VCaP (cell line): Measurements from ENCODE around the gene CASP8AP2.

ENCODE experiments used
- H3K27ac ChIP-seq: fragments of 450-650 bp; 2 replicates; pipeline ENCODE4 v1.5.1; 2017
- CTCF ChIP-seq: fragments of 450-650 bp; conservative IDR thresholded peaks from 2 replicates; pipeline ENCODE4 v1.5.1; 2017; ENCODE audit warnings: mild to moderate bottlenecking, moderate library complexity

The CASP8AP2 gene

GRCh38 chr6:89789980-89790379, 39.7 kb upstream of the CASP8AP2 start:
- TF ChIP-seq CTCF, result no peak
- no peak overlapping the region for H3K27ac ChIP-seq

GRCh38 chr6:89790403-89790802, 39.3 kb upstream of the CASP8AP2 start:
- H3K27ac ChIP-seq, result no peak overlapping the region
- TF ChIP-seq CTCF, result no peak

GRCh38 chr6:89792881-89793280, 36.8 kb upstream of the CASP8AP2 start:
- TF ChIP-seq CTCF, result peak; percentile 71

GRCh38 chr6:89793586-89793985, 36.1 kb upstream of the CASP8AP2 start:
- no peak for TF ChIP-seq CTCF

More at GRCh38 chr6:89792881-89793280, 36.8 kb upstream of the CASP8AP2 start:
- H3K27ac ChIP-seq, result no peak overlapping the region

GRCh38 chr6:89794324-89794723, 35.4 kb upstream of the CASP8AP2 start:
- no peak overlapping the region for H3K27ac ChIP-seq
- TF ChIP-seq CTCF, result no peak

More at GRCh38 chr6:89793586-89793985, 36.1 kb upstream of the CASP8AP2 start:
- no peak overlapping the region for H3K27ac ChIP-seq

GRCh38 chr6:89797317-89797716, 32.4 kb upstream of the CASP8AP2 start:
- H3K27ac ChIP-seq, result no peak overlapping the region
- TF ChIP-seq CTCF, result no peak

GRCh38 chr6:89799096-89799495, 30.6 kb upstream of the CASP8AP2 start:
- no peak overlapping the region for H3K27ac ChIP-seq
- TF ChIP-seq CTCF, result no peak

GRCh38 chr6:89799756-89800155, 29.9 kb upstream of the CASP8AP2 start:
- no peak overlapping the region for H3K27ac ChIP-seq
- no peak for TF ChIP-seq CTCF
